22Rv1 (cell line): ENCODE results near the gene BRI3.

Experiments used
- CTCF ChIP-seq: fragments of 450-650 bp; IDR thresholded peaks from 2 replicates; pipeline ENCODE4 v1.5.1; 2017; ENCODE audit warnings: mild to moderate bottlenecking
- ZFX ChIP-seq: fragments of 450-650 bp; IDR thresholded peaks from 2 replicates; pipeline ENCODE4 v1.6.1; 2017; ENCODE audit warnings: antibody characterized with exemption, borderline replicate concordance

DNA sequence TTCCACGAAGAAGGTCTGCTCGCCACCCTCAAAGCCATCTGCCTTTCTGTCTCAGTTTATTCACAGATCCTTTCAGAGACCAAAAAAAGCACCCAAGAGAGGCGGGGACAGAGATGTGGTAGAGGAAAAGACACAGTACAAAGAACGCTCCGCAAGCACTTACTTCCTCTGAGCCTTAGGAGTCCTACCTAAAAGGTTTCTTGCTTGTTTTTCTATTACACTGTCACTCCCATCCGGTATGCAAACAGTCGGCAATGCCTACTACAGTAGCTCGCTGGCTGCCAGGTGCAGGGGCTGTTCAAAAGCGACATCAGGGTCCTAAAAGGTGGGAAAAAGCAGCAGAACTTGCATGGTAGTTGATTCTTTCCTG, 30.3 kb upstream of the BRI3 start:
- TF ChIP-seq CTCF: no peak
- no peak for TF ChIP-seq ZFX
